GM19351 (cell line): ENCODE measurements around the gene DCAF8L2.
"Not testable (repeated sequence)": the region's sequence is repeated elsewhere in the genome, so short reads cannot be mapped to it uniquely, and the experiment has no call there.

Source experiments
- ATAC-seq: cut with Tn5 transposase; IDR thresholded peaks from one replicate; pipeline ENCODE4 v1.9.1; 2021; ENCODE audit warnings: mild to moderate bottlenecking, moderate library complexity; ENCODE audit not compliant: unreplicated experiment

DCAF8L2 gene

DNA sequence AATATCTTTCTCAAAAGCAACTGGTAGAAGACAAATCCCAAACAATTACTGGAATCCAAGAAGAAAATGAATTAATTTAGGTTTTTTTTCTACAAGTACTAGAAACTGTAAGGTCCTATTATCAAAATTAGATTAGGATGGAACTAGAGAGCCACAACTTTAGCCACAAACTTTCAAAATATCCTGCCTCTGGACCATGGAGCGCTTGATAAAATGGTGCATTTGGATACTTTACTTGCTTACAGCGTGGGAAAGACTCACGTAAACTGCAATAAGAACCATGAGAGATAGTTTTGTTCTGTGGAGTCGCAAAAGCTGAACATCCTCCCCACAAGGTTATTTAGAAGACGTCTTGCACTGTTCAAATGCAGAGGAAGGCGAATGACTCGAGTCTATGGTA, at the start of gene DCAF8L2:
Gene DCAF8L2, plus strand, starts transcription at position 301 of the 400 bp plus-strand sequence. CDS start 156,552 bp downstream, outside the sequence.
- no peak for ATAC-seq

DNA sequence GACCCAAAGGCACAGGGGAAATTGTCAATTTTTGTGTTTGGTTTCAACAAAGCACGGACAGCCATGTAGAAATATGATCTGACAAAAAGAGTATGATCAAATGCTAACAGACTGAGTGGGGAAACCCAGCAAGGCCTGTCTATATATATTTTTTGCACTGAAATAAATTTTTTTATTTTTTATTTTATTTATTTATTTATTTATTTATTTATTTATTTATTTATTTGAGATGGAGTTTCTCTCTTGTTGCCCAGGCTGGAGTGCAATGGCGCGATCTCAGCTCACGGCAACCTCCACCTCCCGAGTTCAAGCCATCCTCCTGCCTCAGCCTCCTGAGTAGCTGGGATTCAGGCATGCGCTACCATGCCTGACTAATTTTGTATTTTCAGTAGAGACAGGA, 49.0 kb upstream of the DCAF8L2 start:
- not testable (repeated sequence) for ATAC-seq

DNA sequence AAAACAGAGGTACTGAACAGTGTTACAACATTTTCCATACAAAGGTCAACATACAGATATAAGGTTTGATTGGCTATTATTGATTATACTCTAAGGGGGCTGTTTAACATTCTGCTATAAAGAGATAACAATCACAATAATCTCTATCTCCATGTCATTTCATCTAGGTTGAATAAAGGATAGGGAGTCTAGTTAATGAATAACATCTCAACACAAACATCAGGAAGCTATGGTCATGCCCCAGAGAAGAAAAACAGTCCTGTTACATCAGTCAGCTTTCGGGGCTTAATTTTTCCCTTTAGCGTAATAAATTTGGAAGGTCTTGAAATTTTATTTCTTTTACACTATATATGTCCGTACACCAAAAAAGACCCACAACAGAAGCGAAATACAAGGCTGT, 41.5 kb upstream of the DCAF8L2 start:
- ATAC-seq, result no peak

DNA sequence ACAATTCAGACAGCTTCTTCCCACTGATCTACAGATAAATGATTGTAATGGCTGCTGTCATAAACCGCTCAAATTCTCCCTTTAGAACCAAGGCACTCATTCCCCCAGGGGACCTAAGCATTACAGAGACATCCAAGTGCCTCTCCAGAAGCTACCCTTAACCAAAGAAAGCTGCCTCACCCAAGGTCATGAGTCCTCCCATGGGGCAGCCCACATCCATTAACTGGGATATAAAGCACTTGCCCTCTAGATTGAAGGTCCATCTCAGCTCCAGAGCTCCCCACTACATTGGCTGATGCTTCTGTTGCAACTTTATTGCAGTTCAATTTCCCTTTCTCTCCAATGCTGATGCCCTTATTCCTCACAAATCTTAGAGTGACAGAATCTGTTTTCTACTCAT, 40.5 kb upstream of the DCAF8L2 start:
- no peak for ATAC-seq

DNA sequence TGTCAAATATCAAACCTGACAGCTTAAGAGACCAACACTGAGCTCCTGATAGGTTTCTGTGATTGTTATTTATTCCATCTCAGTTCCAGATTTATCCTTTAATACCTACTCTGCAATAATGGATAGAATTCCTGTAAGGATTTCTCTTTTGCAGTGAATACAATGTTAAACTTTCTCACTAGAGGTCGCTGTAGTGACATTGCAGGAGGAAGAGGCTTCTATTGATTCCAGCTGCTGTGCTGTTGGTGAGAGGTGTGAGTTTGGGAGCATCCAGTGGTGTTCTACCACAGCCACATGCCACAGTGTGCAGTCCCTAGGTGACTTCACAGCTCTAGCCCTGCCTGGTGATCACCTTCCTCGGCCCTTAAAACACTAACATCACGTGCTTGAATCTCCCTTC, 34.6 kb upstream of the DCAF8L2 start:
- ATAC-seq, result peak; percentile 48

DNA sequence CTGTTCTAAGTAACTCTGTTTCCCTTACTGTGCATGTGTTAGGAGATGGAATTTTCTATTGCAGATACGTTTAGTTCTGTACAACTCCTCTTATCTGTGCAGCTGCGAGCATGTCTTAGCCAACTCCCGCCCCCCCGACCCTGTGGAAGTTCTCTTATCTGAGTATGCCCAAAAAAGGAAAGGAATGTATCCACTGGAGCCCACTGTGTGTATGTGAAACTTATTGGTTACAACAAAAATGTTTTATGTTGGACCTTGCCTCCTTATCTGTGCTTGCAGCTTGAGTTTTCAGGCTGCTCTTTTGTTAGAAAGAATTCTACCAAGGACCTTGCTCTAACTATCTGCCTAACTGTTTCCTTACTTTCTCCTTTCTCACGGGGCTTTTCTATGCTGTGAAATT, 24.2 kb upstream of the DCAF8L2 start:
- no peak for ATAC-seq

DNA sequence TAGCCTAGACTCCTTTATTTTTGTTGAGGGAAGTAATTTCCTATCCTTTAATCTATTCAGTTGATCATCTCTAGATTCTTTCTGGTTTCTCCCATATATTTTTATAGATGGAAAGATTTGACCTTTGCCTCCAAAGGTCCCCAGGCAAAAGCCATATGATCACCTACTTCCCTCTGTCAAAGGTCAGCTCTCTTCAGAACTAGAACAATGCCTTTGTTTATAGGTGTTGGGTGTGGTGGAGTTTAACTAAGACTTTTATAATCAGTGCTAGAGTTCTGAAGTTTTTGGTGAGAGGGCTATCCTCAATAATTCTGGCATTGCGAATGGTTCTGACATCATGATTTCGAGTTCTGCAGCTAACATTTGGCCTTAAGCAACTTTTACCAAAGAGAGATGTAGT, 19.0 kb upstream of the DCAF8L2 start:
- no peak for ATAC-seq

DNA sequence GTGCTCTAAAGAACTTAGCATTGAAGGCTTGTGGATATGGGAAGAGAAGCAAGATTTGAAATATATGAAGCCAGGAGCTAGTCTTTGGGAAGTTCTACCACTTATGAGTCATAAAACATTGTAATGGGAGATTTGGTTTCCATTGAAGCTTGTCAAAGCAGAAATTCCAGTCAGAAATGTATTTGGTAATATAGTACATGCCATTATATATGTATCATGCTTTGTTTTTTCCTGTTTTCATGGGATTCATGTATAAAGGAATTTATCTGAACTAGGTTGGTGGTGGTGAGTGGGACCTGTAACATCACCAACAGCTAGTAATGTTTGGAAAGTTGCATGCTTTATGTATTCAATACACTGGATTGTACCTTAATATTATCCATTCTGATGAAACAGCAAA, 14.6 kb upstream of the DCAF8L2 start:
- no peak for ATAC-seq

DNA sequence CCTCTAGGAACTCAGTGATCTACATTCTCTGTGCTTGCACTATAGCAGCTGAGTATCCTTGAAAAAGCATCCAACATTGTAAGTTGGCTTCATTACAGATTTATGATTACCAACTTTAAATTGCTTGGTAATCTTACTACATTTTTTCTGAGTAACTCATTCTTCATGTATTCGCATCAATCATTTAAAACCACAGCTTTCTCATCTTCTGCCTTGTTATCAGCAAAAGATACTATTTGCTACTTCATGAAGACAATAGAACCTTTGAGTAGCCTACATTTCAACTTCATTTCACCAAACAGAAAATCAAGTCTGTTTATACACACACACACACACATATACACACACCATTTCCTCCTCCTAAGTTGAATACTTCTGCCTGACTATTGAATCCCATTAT, 6.2 kb upstream of the DCAF8L2 start:
- no peak for ATAC-seq

DNA sequence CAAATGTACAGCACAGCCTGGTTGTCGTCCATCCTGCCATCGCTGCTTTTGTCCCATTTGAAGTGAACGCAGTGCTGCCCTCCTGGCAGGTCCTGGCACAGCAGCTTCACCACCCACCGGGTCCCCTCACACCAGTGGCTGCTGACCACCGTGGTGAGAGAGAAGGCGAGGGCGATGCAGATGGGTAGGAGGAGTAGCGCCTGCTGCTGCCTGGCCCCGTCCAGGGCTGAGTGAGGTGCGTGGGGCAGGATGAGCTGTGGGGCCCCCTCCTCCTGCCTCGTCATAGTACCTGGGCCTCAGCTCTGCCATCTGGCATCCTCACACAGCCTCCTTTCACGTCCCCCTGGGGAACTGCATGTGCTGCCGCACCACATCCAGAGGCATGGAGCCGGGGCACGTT, 1.8 kb downstream of the DCAF8L2 start:
- ATAC-seq, result no peak

DNA sequence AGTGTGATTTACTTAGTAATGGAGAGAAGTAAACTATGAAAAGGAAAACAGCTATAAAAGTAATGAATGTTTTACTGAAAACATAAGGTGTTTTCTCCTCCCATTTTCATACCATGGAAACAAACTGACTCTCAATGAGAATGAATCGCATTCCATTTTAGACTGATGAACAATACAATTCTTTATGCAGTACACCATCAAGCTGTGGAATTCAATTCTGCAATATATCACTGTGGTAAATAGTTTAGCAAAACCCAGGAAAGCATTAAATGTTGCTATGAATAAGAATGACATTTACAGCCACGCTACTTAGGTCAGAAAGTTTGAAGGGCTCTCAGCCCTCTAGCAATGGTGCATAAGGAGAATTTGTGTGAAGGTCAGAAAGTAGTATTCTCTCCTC, 7.4 kb downstream of the DCAF8L2 start:
- no peak for ATAC-seq

DNA sequence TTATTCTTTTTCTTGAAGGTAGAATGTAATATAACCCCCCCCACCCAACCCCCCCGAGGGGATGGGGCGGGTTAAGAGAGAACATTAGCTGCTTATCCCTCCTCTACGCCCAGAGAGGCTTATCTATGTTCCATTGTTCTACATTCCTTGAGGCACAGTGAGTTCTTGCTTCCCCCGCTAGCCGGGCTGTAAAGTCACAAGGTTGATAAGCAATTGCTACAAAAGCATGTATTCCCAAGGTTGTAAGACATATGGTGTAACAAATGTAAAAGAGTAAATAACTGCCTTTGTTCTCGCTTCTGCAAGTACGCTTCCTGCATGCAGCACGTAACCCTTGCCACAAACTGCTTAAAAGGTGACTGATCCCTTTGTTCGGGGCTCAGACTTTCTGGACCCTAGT, 8.2 kb downstream of the DCAF8L2 start:
- no peak for ATAC-seq

DNA sequence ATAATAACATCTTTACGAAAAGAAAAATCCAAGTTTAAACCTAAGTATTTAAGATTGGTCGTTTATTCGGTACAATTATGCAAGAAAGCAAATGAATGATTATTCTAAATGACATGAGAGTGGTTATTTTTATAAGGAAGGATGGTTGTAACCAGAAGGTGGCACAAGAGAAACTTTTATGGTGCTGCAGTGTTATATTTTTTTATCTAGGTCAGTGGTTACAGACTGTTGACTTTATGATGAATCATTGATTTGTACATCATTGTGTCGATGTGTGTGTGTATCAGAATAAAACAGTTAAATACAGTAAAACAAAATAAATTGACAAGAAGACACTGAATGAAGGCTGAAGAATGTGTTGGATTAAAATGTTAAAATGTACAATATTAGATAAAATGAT, 9.8 kb downstream of the DCAF8L2 start:
- no peak for ATAC-seq

DNA sequence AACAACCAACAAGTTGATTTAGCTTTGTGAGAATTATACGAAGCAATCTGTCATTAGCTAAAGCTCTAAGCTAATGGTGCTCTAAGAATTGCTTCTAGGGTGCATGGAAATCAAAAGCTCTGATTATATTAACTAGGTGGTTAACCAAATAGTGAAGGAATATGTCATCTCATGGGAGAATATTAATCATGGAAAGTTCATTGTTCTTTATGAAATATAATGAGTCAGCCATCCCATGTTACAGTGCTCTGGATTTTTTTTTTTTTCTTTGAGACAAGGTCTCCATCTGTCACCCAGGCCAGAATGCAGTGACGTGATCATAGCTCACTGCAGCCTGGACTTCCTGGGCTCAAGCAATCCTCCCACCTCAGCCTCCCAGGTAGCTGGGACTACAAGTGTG, 10.5 kb downstream of the DCAF8L2 start:
- no peak for ATAC-seq

DNA sequence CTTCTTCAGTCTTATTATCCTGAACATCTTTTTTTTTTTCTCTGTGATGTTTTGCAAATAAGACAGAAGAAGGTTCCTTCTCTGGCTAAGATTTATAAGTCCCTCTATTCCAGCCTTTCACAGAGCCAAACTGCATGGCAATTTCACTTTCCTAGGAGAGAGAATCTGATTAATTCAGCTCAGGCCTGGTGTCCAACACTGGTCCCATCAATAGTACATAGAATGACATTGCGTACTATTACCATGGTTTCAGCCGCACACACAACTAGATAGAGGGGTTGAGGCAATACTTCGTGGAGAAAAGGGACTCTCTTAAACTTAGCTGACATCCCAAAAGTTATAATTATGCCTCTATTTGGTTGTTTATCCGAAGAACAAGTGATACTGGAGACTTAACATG, 18.5 kb downstream of the DCAF8L2 start:
- no peak for ATAC-seq

DNA sequence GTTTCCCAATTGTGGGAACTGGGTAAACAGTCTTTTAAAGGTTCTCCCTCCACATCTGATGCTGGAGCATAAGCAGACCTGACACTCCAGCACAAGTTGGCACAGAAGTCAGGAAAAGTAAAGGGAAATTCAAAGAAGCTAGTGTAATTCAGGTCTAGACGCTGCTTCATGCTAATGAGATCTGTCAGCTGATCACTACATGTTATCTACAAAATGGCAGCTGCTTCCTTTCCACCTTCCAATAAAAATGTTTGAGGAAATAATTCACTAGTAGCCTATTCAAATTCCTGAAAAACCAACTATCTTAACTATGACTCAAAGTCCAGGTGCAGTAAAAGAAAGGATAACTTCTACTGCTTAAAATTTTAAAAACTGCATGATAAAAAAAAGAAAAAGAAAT, 29.3 kb downstream of the DCAF8L2 start:
- ATAC-seq, result no peak

DNA sequence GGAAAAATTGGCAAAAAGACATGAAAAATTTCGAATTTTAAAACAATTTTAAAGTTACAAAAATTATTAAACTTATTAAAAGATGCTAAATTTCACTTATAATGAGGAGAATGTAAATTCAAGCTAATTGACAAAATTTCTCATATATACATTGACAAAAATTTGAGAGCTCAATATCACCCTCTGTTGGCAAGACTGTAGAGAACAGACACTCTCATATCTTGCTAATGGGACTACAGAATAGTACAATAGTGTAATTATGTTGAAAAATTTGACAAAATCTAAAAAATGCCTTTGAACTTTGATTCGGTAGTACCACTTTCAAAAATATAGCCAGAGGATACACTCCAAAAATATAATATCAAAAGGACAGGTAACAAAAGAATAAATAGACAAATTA, 29.8 kb downstream of the DCAF8L2 start:
- ATAC-seq, result no peak

DNA sequence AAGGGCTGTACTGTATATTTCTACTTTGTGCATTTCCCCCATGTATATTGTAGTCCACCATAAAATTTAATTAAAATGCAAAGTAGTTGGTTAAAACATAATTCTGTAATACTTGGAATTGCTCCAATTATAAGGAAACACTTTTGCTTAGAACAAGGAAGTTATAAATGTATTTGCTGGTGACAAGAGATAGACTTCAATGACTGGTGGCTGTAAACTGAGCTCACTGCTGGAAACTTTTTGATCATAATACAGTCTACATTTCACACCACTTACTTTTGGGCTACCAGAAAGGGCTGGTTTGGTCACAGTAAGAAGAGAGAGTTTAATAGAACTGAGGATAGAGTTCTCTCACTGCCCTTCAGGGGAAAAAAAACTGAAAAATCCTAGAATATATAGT, 32.7 kb downstream of the DCAF8L2 start:
- no peak for ATAC-seq

DNA sequence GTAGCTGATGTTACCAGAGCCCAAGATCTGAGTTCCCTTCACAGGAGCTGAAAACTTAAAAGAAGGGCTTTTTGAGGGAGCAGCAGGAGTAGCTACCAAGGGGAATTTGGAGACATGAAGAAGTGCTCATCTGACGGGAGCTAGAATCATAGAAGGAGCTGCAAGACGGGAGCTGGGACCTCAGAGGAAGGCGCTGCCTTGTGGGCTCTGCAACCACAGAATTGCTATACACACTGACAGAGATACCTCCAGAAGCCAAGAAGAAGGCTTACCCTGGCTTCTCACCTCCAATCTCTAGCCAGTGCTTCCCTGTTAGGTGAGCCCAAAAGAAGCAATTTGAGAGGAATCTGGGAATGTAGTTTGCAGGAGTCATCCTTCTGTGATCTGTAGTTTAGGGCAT, 35.9 kb downstream of the DCAF8L2 start:
- ATAC-seq, result no peak

DNA sequence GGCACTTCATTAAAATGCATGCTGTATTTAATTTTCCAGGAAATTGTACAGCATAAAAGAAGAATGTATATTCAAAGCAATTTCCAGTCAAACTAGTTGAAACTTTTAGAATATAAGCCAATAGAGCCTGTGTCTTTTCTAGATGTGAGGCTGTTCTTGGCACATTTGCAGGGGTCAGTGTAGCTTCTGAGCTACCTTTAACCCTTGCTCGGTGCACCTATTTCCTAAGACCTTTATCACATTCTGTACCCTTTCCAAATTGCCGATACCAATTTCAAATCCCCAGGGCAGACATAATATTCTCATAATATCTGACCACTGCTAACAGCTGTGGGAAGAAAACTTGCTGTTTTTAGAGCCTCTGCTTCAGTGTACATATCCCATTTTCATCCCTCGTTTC, 43.2 kb downstream of the DCAF8L2 start:
- ATAC-seq, result no peak

DNA sequence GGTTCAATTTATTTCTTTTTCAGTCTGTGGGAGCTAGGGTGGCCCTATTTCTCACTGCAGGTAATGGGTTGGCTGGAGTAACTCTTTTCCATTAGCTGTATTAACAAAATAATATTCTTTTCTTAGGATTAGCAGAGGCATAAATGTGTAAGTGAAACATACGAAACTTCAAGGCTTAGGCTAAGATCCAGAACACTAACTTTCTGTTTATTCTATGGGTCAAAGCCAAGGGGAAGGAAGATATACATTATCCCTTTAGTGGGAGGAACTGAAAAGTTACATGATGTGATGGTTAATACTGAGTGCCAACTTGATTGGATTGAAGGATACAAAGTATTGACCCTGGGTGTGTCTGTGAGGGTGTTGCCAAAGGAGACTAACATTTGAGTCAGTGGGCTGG, 66.4 kb downstream of the DCAF8L2 start:
- ATAC-seq, result no peak

DNA sequence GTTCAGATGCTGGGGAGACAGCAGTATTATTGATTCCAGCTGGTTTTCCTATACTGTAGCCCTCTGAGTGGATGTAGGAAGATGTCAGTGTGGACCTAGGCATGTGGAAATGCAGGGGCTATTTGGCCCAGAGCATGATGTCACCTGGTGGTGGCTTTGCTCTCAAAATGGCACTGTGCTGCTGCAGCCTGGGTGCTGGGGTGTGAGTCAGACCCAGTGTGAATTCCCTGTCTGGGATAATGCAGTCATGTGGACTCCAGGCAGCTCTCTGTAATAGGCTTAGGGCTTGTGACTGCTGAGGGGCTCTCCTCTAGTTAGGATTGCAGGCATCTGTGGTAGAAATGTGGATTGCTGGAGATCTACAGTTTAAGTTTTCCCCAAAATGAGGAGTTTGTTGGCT, 70.7 kb downstream of the DCAF8L2 start:
- ATAC-seq, result no peak

DNA sequence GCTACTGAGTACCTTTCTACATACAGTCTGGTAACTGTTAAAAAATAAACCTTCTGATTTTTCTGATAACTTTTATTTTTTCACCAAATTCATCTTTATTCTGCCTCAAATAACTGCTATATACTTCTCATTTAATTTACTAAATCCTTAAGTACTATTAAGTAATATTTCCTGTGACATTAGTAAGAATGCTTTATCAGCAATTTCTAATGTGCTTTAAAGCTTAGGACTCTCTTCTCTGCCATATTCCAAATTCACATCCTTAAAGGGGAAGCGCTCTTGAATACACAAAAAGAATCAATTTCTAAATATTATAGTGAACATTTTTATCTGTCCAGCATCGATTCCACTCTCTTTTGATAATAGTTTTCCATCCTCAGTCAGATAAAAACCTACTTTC, 81.1 kb downstream of the DCAF8L2 start:
- ATAC-seq, result no peak

DNA sequence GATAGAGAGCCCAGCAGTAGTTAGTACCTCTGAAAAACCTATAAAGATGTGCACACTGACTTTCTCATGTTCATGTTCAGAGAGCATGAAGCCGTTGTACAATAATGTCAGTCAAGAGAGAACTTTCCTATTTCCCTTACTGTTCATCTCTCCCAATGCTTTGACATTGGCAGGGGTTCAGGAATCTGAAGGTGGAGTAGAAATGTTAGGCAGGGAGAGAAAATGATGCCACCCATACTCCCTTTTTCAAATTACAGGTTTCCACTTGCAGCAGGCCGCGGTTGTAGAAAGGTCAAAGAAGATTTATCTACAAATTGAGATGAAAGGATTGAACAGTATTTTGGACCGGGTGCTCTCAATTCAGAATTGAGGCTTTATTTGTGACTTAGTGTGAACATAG, 84.3 kb downstream of the DCAF8L2 start:
- ATAC-seq, result no peak
